Activated B cell treated with CpG ODN at 0.5 μM for 24 hours (primary cell): ENCODE measurements around the gene ITM2B. TPM values are rescaled to one million over a fixed set of nuclear protein-coding genes. Genes with fewer than 3 reads are reported as not detected.
A peak's percentile ranks its signal among the peaks of the same experiment; 100 is the strongest.

Experiments used
- ATAC-seq: fragments of 200-7000 bp; cut with Tn5 transposase; one replicate; pipeline ENCODE4 v1.10.0; 2021; ENCODE audit warnings: low read depth, mild to moderate bottlenecking, moderate library complexity
- CTCF ChIA-PET: fragments of 350-600 bp; sonication (Branson Sonifier 250); formaldehyde crosslinking; loops from one replicate; lab custom pipeline; 2021; ENCODE audit warnings: antibody characterized with exemption; lab: Charles Lee
- POLR2A ChIA-PET: fragments of 350-600 bp; sonication (Branson Sonifier 250); formaldehyde crosslinking; loops from one replicate; lab custom pipeline; 2021; ENCODE audit warnings: antibody characterized with exemption; lab: Charles Lee
- DNase-seq: peaks from one replicate; pipeline ENCODE4 v3.0.0; 2022
- H3K27ac Mint-ChIP-seq: one replicate; pipeline ENCODE4 v1.8.0; 2020; ENCODE audit warnings: mixed read lengths
- H3K27me3 Mint-ChIP-seq: one replicate; pipeline ENCODE4 v1.8.0; 2021; ENCODE audit warnings: mixed read lengths
- H3K36me3 Mint-ChIP-seq: one replicate; pipeline ENCODE4 v1.8.0; 2021; ENCODE audit warnings: low read depth, mixed read lengths
- H3K4me1 Mint-ChIP-seq: one replicate; pipeline ENCODE4 v1.8.0; 2021; ENCODE audit warnings: mixed read lengths
- H3K4me3 Mint-ChIP-seq: one replicate; pipeline ENCODE4 v1.8.0; 2020; ENCODE audit warnings: mild to moderate bottlenecking, mixed read lengths
- H3K9me3 Mint-ChIP-seq: one replicate; pipeline ENCODE4 v1.8.0; 2020; ENCODE audit warnings: mixed read lengths
- intact Hi-C: fragments of 100-400 bp; cut with micrococcal nuclease; formaldehyde crosslinking; loops from one replicate; pipeline ENCODE4 v1.15.1; 2024
- total RNA-seq: library from RNA; stranded (reverse); gene quantifications from 2 replicates; pipeline ENCODE4 v1.2.3, GENCODE V29; 2022
- TF ChIP-seq, protein P1 (sequence below): fragments of 200-600 bp; IDR thresholded peaks from one replicate; pipeline ENCODE4 v1.8.0; 2022; ENCODE audit warnings: antibody characterized with exemption, mild to moderate bottlenecking

ITM2B gene
- total RNA-seq, 1 donor from 2014 or later: 102 TPM

GRCh38 chr13:48296528-48296927 lies 63.5 kb downstream of the ITM2B start:
- ChIA-PET CTCF (no interaction called here), POLR2A (no interaction called here)
- ATAC-seq: no peak
- Mint-ChIP-seq H3K4me1 (peaks cover 11% of the 10 kb centered on the region), H3K36me3 (no peaks in the 10 kb centered on the region), H3K27ac (no peak overlapping the region), H3K27me3 (no peaks in the 10 kb centered on the region), H3K9me3 (no peaks in the 10 kb centered on the region), H3K4me3 (no peak overlapping the region)
- no peak for DNase-seq
- intact Hi-C loops: no loop called here
- TF ChIP-seq, protein P1, sequence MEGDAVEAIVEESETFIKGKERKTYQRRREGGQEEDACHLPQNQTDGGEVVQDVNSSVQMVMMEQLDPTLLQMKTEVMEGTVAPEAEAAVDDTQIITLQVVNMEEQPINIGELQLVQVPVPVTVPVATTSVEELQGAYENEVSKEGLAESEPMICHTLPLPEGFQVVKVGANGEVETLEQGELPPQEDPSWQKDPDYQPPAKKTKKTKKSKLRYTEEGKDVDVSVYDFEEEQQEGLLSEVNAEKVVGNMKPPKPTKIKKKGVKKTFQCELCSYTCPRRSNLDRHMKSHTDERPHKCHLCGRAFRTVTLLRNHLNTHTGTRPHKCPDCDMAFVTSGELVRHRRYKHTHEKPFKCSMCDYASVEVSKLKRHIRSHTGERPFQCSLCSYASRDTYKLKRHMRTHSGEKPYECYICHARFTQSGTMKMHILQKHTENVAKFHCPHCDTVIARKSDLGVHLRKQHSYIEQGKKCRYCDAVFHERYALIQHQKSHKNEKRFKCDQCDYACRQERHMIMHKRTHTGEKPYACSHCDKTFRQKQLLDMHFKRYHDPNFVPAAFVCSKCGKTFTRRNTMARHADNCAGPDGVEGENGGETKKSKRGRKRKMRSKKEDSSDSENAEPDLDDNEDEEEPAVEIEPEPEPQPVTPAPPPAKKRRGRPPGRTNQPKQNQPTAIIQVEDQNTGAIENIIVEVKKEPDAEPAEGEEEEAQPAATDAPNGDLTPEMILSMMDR: no peak

- Mint-ChIP-seq H3K27me3 (no peaks in the 10 kb centered on the region), H3K27ac (no peak overlapping the region), H3K4me3 (no peak overlapping the region), H3K9me3 (no peaks in the 10 kb centered on the region), H3K4me1 (peaks cover 11% of the 10 kb centered on the region), H3K36me3 (no peaks in the 10 kb centered on the region)
- ChIA-PET CTCF (no interaction called here), POLR2A (no interaction called here)
- no peak for ATAC-seq
- TF ChIP-seq, protein P1: no peak
- intact Hi-C loops: no loop called here
- DNase-seq: no peak
Observed at GRCh38 chr13:48297131-48297786, 64.3 kb downstream of the ITM2B start.

DNA sequence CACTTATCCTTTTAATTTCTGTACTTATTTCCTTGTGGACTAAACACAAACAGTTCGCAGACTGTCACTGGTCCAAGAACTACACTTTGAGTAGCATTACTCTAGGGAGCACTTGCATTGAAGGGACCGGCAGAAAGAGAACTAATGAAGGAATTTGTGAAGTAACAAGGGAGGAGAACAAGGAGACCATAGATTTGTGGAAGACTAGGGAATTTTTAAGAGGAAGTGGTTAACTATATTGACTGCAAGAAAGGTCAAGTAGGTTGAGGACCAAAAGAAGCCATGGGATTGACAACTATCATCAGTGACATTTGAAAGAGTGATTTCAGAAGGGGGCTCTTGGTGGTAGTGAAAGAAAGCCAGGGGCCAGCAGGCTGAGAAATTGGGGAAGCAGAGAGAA lies 66.6 kb downstream of the ITM2B start:
- H3K36me3 Mint-ChIP-seq: peaks cover 9% of the 10 kb centered on the region
- intact Hi-C loops: no loop called here
- H3K9me3 Mint-ChIP-seq: no peaks in the 10 kb centered on the region
- no peak for DNase-seq
- ChIA-PET POLR2A (interaction anchor here (0.6 kb wide), 1 partner anchor 52 kb away, joined by 5 read pairs; no protein-coding TSS in a partner anchor), CTCF (no interaction called here)
- H3K27ac Mint-ChIP-seq: no peak overlapping the region
- peaks cover 20% of the 10 kb centered on the region for H3K4me1 Mint-ChIP-seq
- no peaks in the 10 kb centered on the region for H3K27me3 Mint-ChIP-seq
- ATAC-seq: no peak
- H3K4me3 Mint-ChIP-seq: no peak overlapping the region
- TF ChIP-seq, protein P1: no peak

- Mint-ChIP-seq H3K27me3 (no peaks in the 10 kb centered on the region), H3K27ac (peak overlapping the region; percentile 100), H3K9me3 (no peaks in the 10 kb centered on the region), H3K4me3 (peak overlapping the region; percentile 99), H3K36me3 (peaks cover 30% of the 10 kb centered on the region), H3K4me1 (peaks cover 37% of the 10 kb centered on the region)
- ATAC-seq (peak; percentile 1), DNase-seq (no peak)
- intact Hi-C loops: loop anchor here (1.0 to 10.0 kb wide), 7 partner anchors 38 to 1921 kb away; partner anchors contain the start of genes CAB39L, KPNA3, RCBTB2 and SETDB2
- CTCF ChIA-PET: interaction anchor here (0.8 kb wide), 1 partner anchor 208 kb away, joined by 3 read pairs; the partner anchor contains the start of gene MED4
- POLR2A ChIA-PET: interaction anchor here (0.7 to 5.5 kb wide), 14 partner anchors 12 to 249 kb away, joined by 3 to 55 read pairs (median 8); partner anchors contain the start of genes ITM2B and MED4
- TF ChIP-seq, protein P1: no peak
Observed at GRCh38 chr13:48302871-48303358, 69.9 kb downstream of the ITM2B start.
